K562 (cell line): Measurements from ENCODE around the gene ZSCAN1. TPM values are rescaled to one million over a fixed set of nuclear protein-coding genes. Genes with fewer than 3 reads are reported as not detected.

Source experiments
- BRD4 ChIP-seq: fragments of 200-600 bp; sonication (generic); IDR thresholded peaks from 2 replicates; pipeline ENCODE4 v1.6.1; 2017; ENCODE audit warnings: inconsistent platforms
- EGR1 ChIP-seq: fragments of 450-650 bp; conservative IDR thresholded peaks from 2 replicates; pipeline ENCODE4 v1.6.1; 2017; ENCODE audit warnings: mild to moderate bottlenecking
- ELF4 ChIP-seq: fragments of 450-650 bp; formaldehyde crosslinking; IDR thresholded peaks from 2 replicates; pipeline ENCODE4 v1.4.0; 2022; ENCODE audit warnings: missing genetic modification characterization
- HMG20A ChIP-seq: fragments of 450-650 bp; formaldehyde crosslinking; conservative IDR thresholded peaks from 2 replicates; pipeline ENCODE4 v1.4.0; 2020; ENCODE audit warnings: mild to moderate bottlenecking, mixed read lengths
- MNT ChIP-seq, 2 experiments: fragments of 450-650 bp; conservative IDR thresholded peaks; 2 replicates each; pipeline ENCODE4 v1.6.1; 2017; ENCODE audit warnings: mild to moderate bottlenecking in 2 of 2, moderate library complexity in 2 of 2
- NRF1 ChIP-seq, 2 experiments: fragments of 450-650 bp; IDR thresholded peaks in 1 of 2; conservative IDR thresholded peaks in 1 of 2; 2 replicates each; pipeline ENCODE4 v1.6.1; 2014; ENCODE audit warnings: mild to moderate bottlenecking in 2 of 2
- RAD21 ChIP-seq, 2 experiments: fragments of 250-450 bp in 1 of 2; fragments of 450-650 bp in 1 of 2; sonication (Bioruptor Pico) in 1 of 2; formaldehyde crosslinking in 1 of 2; IDR thresholded peaks in 1 of 2; conservative IDR thresholded peaks in 1 of 2; 2 replicates each; pipeline versions ENCODE4 v1.4.0 to v1.8.0; 2020 to 2022; ENCODE audit warnings: mild to moderate bottlenecking in 2 of 2, moderate library complexity in 1 of 2
- RFX7 ChIP-seq: fragments of 250-450 bp; sonication (Bioruptor Pico); IDR thresholded peaks from 2 replicates; pipeline ENCODE4 v1.5.1; 2021; ENCODE audit warnings: mild to moderate bottlenecking
- SMARCE1 ChIP-seq: fragments of 450-650 bp; IDR thresholded peaks from 2 replicates; pipeline ENCODE4 v1.7.1; 2016; ENCODE audit warnings: mild to moderate bottlenecking
- SNRNP70 ChIP-seq: fragments of 200-400 bp; formaldehyde crosslinking; optimal IDR thresholded peaks from 2 replicates; pipeline ENCODE3; 2017; ENCODE audit warnings: low read depth, low read length
- TAF15 ChIP-seq: fragments of 200-400 bp; formaldehyde crosslinking; IDR thresholded peaks from 2 replicates; pipeline ENCODE4 v1.6.1; 2017; ENCODE audit warnings: mild to moderate bottlenecking, low read depth, low read length, moderate library complexity
- TSC22D4 ChIP-seq: fragments of 450-650 bp; IDR thresholded peaks from 2 replicates; pipeline ENCODE4 v1.6.1; 2016; ENCODE audit warnings: missing genetic modification characterization, missing biosample characterization, control low read depth
- ZBTB8A ChIP-seq: fragments of 450-650 bp; IDR thresholded peaks from 2 replicates; pipeline ENCODE4 v1.6.1; 2018; ENCODE audit warnings: mild to moderate bottlenecking, moderate library complexity; ENCODE audit not compliant: partially characterized antibody
- ZMIZ1 ChIP-seq, 2 experiments: fragments of 150-350 bp in 1 of 2; IDR thresholded peaks; 2 replicates each; pipeline ENCODE4 v1.6.1; 2012 to 2016; ENCODE audit warnings: low read depth in 2 of 2, low read length in 2 of 2, mild to moderate bottlenecking in 1 of 2, moderate library complexity in 1 of 2
- ZNF133 ChIP-seq: fragments of 250-450 bp; sonication (Bioruptor Pico); IDR thresholded peaks from 2 replicates; pipeline ENCODE4 v1.4.0; 2020; ENCODE audit warnings: mild to moderate bottlenecking
- ZNF253 ChIP-seq: fragments of 250-450 bp; sonication (Bioruptor Pico); conservative IDR thresholded peaks from 2 replicates; pipeline ENCODE4 v1.6.1; 2021; ENCODE audit warnings: mild to moderate bottlenecking
- ZNF586 ChIP-seq: fragments of 450-650 bp; formaldehyde crosslinking; conservative IDR thresholded peaks from 2 replicates; pipeline ENCODE4 v1.4.0; 2020; ENCODE audit warnings: mild to moderate bottlenecking, moderate library complexity
- ZNF717 ChIP-seq: fragments of 250-450 bp; sonication (Bioruptor Pico); IDR thresholded peaks from 2 replicates; pipeline ENCODE4 v1.5.0; 2021
- polyA plus RNA-seq, 8 experiments: library from polyadenylated mRNA; depleted of rRNA in 4 of 8; stranded (reverse) in 5 of 8; unstranded in 3 of 8; fragments of >200 nt; fragmentation: Nextera tagmentation in 2 of 8; fragmentation: Illumina TruSeq in 1 of 8; extraction: Ambion mirVana in 2 of 8; extraction: Trizol in 1 of 8; gene quantifications; 2 replicates each; pipeline versions ENCODE4 v1.2.1 to v1.2.3, GENCODE V29; 2011 to 2014; ENCODE audit warnings: inconsistent platforms in 1 of 8, missing spikeins in 1 of 8
- total RNA-seq, 7 experiments: library from RNA; depleted of rRNA in 6 of 7; stranded (reverse); fragments of >200 nt in 6 of 7; fragmentation: Illumina TruSeq in 2 of 7; extraction: Trizol in 2 of 7; gene quantifications; 2 replicates each; pipeline versions ENCODE4 v1.2.1 to v1.2.3, GENCODE V29; 2011 to 2021; ENCODE audit warnings: low replicate concordance in 1 of 7
- TF ChIP-seq, protein P1 (sequence below): fragments of 250-450 bp; sonication (Bioruptor Pico); IDR thresholded peaks from 2 replicates; pipeline ENCODE4 v1.4.0; 2020; ENCODE audit warnings: mild to moderate bottlenecking, moderate library complexity
- TF ChIP-seq, protein P2 (sequence below): conservative IDR thresholded peaks from 2 replicates; pipeline ENCODE4 v1.6.1; 2011; ENCODE audit warnings: low read depth, mild to moderate bottlenecking, low read length; ENCODE audit not compliant: control insufficient read depth

The ZSCAN1 gene
- total and polyA plus RNA-seq, 9 of the 15 experiments (the other 6 are each of a cell fraction or from before 2014, with no cell fraction given), result not detected

DNA sequence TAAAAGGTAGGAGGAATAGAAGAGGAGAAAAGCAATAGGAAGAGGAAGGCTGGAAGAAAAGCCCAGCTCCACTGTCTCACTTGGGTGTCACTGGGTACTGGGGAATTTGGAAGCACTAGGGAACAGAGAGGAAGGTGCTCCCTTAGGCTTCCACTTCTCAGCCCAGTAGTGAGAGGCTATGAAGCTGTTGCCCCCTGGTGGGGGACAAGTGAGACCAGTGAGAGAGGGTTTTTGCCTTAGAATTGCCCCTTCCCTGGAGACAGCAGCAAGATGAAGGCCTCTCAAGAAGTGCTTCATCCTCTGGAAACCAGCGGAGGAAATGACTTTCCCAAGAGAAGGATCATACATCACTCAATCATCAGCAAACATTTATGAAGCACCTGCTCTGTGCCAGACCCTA, 26.5 kb upstream of the ZSCAN1 start (continued):
- TF ChIP-seq ZMIZ1 (IDR thresholded peaks at IDR 0.05; ENCODE audit: low read depth in 2 of 2, low read length in 2 of 2), result no peak
- no peak for TF ChIP-seq TAF15
- TF ChIP-seq EGR1, result no peak
- TF ChIP-seq RFX7, result no peak
- no peak for TF ChIP-seq ZNF586 (CRISPR knock-in tag)
- peak in 1 of 2 experiments; percentile 58; a peak in 2 of 4 replicates for TF ChIP-seq RAD21 (CRISPR knock-in tag; conservative IDR thresholded peaks at IDR 0.05 in 1 of 2, IDR thresholded peaks at IDR 0.05 in 1 of 2)
- TF ChIP-seq TSC22D4 (tag), result no peak
- TF ChIP-seq SMARCE1, result no peak
- no peak for TF ChIP-seq ZBTB8A
- no peak for TF ChIP-seq ELF4 (CRISPR knock-in tag)
- no peak for TF ChIP-seq HMG20A (CRISPR knock-in tag)
- no peak for TF ChIP-seq MNT (conservative IDR thresholded peaks at IDR 0.05)
- TF ChIP-seq ZNF717 (CRISPR knock-in tag), result no peak
- TF ChIP-seq ZNF133 (CRISPR knock-in tag), result no peak
- TF ChIP-seq BRD4, result no peak
- TF ChIP-seq SNRNP70, result no peak
- TF ChIP-seq ZNF253, result no peak
- TF ChIP-seq, protein P1, sequence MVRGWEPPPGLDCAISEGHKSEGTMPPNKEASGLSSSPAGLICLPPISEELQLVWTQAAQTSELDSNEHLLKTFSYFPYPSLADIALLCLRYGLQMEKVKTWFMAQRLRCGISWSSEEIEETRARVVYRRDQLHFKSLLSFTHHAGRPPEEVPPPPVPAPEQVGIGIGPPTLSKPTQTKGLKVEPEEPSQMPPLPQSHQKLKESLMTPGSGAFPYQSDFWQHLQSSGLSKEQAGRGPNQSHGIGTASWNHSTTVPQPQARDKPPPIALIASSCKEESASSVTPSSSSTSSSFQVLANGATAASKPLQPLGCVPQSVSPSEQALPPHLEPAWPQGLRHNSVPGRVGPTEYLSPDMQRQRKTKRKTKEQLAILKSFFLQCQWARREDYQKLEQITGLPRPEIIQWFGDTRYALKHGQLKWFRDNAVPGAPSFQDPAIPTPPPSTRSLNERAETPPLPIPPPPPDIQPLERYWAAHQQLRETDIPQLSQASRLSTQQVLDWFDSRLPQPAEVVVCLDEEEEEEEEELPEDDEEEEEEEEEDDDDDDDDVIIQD, result no peak
- TF ChIP-seq NRF1 (conservative IDR thresholded peaks at IDR 0.05 in 1 of 2, IDR thresholded peaks at IDR 0.05 in 1 of 2), result no peak
- TF ChIP-seq, protein P2, sequence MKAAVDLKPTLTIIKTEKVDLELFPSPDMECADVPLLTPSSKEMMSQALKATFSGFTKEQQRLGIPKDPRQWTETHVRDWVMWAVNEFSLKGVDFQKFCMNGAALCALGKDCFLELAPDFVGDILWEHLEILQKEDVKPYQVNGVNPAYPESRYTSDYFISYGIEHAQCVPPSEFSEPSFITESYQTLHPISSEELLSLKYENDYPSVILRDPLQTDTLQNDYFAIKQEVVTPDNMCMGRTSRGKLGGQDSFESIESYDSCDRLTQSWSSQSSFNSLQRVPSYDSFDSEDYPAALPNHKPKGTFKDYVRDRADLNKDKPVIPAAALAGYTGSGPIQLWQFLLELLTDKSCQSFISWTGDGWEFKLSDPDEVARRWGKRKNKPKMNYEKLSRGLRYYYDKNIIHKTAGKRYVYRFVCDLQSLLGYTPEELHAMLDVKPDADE, result no peak
